WTC11 (cell line): ENCODE data around the gene SLC17A9. TPM values are rescaled to one million over a fixed set of nuclear protein-coding genes. Genes with fewer than 3 reads are reported as not detected.

ENCODE experiments used
- ATAC-seq: fragments of 200-7000 bp; cut with Tn5 transposase; 2 replicates; pipeline ENCODE4 v1.10.0; 2021; ENCODE audit warnings: mild to moderate bottlenecking, moderate library complexity
- CTCF ChIA-PET: fragments of 300-600 bp; sonication (Branson Sonifier 250); formaldehyde crosslinking; loops from one replicate; lab custom pipeline; 2021; ENCODE audit warnings: antibody characterized with exemption; lab: Charles Lee
- POLR2A ChIA-PET: fragments of 350-600 bp; sonication (Branson Sonifier 250); formaldehyde crosslinking; loops from one replicate; lab custom pipeline; 2021; ENCODE audit warnings: antibody characterized with exemption; lab: Charles Lee
- DNase-seq: peaks from one replicate; pipeline ENCODE4 v3.0.0; 2021; ENCODE audit warnings: low spot score
- H3K27ac Mint-ChIP-seq: 2 replicates; pipeline ENCODE4 v1.8.0; 2021; ENCODE audit warnings: mixed read lengths
- H3K27me3 Mint-ChIP-seq: 2 replicates; pipeline ENCODE4 v1.8.0; 2021; ENCODE audit warnings: low read depth, mild to moderate bottlenecking, moderate library complexity, mixed read lengths
- H3K36me3 Mint-ChIP-seq: 2 replicates; pipeline ENCODE4 v1.8.0; 2021; ENCODE audit warnings: mixed read lengths
- H3K4me1 Mint-ChIP-seq: 2 replicates; pipeline ENCODE4 v1.8.0; 2022; ENCODE audit warnings: mixed read lengths
- H3K4me3 Mint-ChIP-seq: 2 replicates; pipeline ENCODE4 v1.8.0; 2021; ENCODE audit warnings: mild to moderate bottlenecking, moderate library complexity, mixed read lengths
- H3K9me3 Mint-ChIP-seq: 2 replicates; pipeline ENCODE4 v1.8.0; 2021; ENCODE audit warnings: mixed read lengths
- CDX4 ChIP-seq: fragments of 250-450 bp; sonication (Bioruptor Pico); IDR thresholded peaks from 2 replicates; pipeline ENCODE4 v1.9.0; 2021; ENCODE audit warnings: moderate library complexity, mild to moderate bottlenecking, inconsistent platforms, borderline replicate concordance
- EMX1 ChIP-seq: fragments of 250-450 bp; sonication (Bioruptor Pico); IDR thresholded peaks from 2 replicates; pipeline ENCODE4 v1.8.0; 2021; ENCODE audit warnings: mild to moderate bottlenecking
- ETV6 ChIP-seq: sonication (generic); formaldehyde crosslinking; IDR thresholded peaks from 2 replicates; pipeline ENCODE4 v1.8.1; 2022; ENCODE audit warnings: mild to moderate bottlenecking, missing genetic modification reagents
- FOXJ3 ChIP-seq: sonication (generic); formaldehyde crosslinking; IDR thresholded peaks from 2 replicates; pipeline ENCODE4 v1.9.0; 2021; ENCODE audit warnings: missing genetic modification reagents, mild to moderate bottlenecking, borderline replicate concordance
- GRHL2 ChIP-seq: fragments of 250-450 bp; sonication (Bioruptor Pico); IDR thresholded peaks from 2 replicates; pipeline ENCODE4 v1.8.0; 2022; ENCODE audit warnings: mild to moderate bottlenecking, moderate library complexity; ENCODE audit not compliant: insufficient replicate concordance, severe bottlenecking
- HMGA2 ChIP-seq: fragments of 250-450 bp; sonication (Bioruptor Pico); IDR thresholded peaks from 2 replicates; pipeline ENCODE4 v1.4.0; 2021; ENCODE audit warnings: mild to moderate bottlenecking, moderate library complexity
- HMGXB4 ChIP-seq: sonication (generic); formaldehyde crosslinking; IDR thresholded peaks from 2 replicates; pipeline ENCODE4 v1.8.1; 2023; ENCODE audit warnings: mild to moderate bottlenecking, moderate library complexity, missing genetic modification reagents
- IRF2 ChIP-seq: sonication (generic); formaldehyde crosslinking; IDR thresholded peaks from 2 replicates; pipeline ENCODE4 v1.8.0; 2022; ENCODE audit warnings: low read depth, missing genetic modification reagents, borderline replicate concordance
- NFE2L1 ChIP-seq: sonication (generic); formaldehyde crosslinking; IDR thresholded peaks from 2 replicates; pipeline ENCODE4 v1.8.1; 2023; ENCODE audit warnings: missing genetic modification reagents
- PRDM15 ChIP-seq: sonication (generic); formaldehyde crosslinking; IDR thresholded peaks from 2 replicates; pipeline ENCODE4 v1.8.0; 2022; ENCODE audit warnings: missing genetic modification reagents
- PREB ChIP-seq: sonication (generic); formaldehyde crosslinking; IDR thresholded peaks from 2 replicates; pipeline ENCODE4 v1.8.1; 2022; ENCODE audit warnings: mild to moderate bottlenecking, missing genetic modification reagents, moderate library complexity, borderline replicate concordance
- SMAD3 ChIP-seq: sonication (generic); formaldehyde crosslinking; IDR thresholded peaks from 2 replicates; pipeline ENCODE4 v1.8.0; 2022; ENCODE audit warnings: missing genetic modification reagents, mild to moderate bottlenecking, borderline replicate concordance
- TCF7 ChIP-seq: sonication (generic); formaldehyde crosslinking; IDR thresholded peaks from 2 replicates; pipeline ENCODE4 v1.8.0; 2022; ENCODE audit warnings: mild to moderate bottlenecking, low read depth, missing genetic modification reagents, moderate library complexity
- ZBTB21 ChIP-seq: sonication (generic); formaldehyde crosslinking; IDR thresholded peaks from 2 replicates; pipeline ENCODE4 v1.8.1; 2023; ENCODE audit warnings: mild to moderate bottlenecking, missing genetic modification reagents, borderline replicate concordance
- ZNF263 ChIP-seq: sonication (generic); formaldehyde crosslinking; IDR thresholded peaks from 2 replicates; pipeline ENCODE4 v1.8.1; 2022; ENCODE audit warnings: low read depth, mild to moderate bottlenecking, moderate library complexity, missing genetic modification reagents
- ZNF425 ChIP-seq: fragments of 250-450 bp; sonication (Bioruptor Pico); conservative IDR thresholded peaks from 2 replicates; pipeline ENCODE4 v1.9.0; 2021; ENCODE audit warnings: mild to moderate bottlenecking
- ZNF512 ChIP-seq: sonication (generic); formaldehyde crosslinking; IDR thresholded peaks from 2 replicates; pipeline ENCODE4 v1.8.1; 2022; ENCODE audit warnings: missing genetic modification reagents, borderline replicate concordance
- ZSCAN18 ChIP-seq: fragments of 250-450 bp; sonication (Bioruptor Pico); IDR thresholded peaks from 2 replicates; pipeline ENCODE4 v2.1.2; 2022; ENCODE audit warnings: mild to moderate bottlenecking, moderate library complexity
- total RNA-seq: library from RNA; stranded (reverse); gene quantifications from 3 replicates; pipeline ENCODE4 v1.2.3, GENCODE V29; 2021

SLC17A9 gene
- total RNA-seq, 1 experiment from 2014 or later, result 41.7 TPM

- no peaks in the 10 kb centered on the region for H3K9me3 Mint-ChIP-seq
- peaks cover 37% of the 10 kb centered on the region for H3K4me1 Mint-ChIP-seq
- no peaks in the 10 kb centered on the region for H3K36me3 Mint-ChIP-seq
- no peak overlapping the region for H3K27ac Mint-ChIP-seq
- POLR2A ChIA-PET, result no interaction called here
- TF ChIP-seq PREB (CRISPR knock-in tag) (no peak), SMAD3 (no peak), IRF2 (no peak), NFE2L1 (CRISPR knock-in tag) (no peak), PRDM15 (CRISPR knock-in tag) (no peak)
- CTCF ChIA-PET, result interaction anchor here (0.8 to 3.2 kb wide), 5 partner anchors 13 to 195 kb away, joined by 3 to 14 read pairs (median 4); partner anchors contain the start of gene BHLHE23
- ATAC-seq (no peak), DNase-seq (no peak)
- peaks cover 35% of the 10 kb centered on the region for H3K27me3 Mint-ChIP-seq
- H3K4me3 Mint-ChIP-seq, result no peak overlapping the region
Measured at GRCh38 chr20:62977613-62978560, 25.4 kb downstream of the SLC17A9 start.

GRCh38 chr20:62978561-62978943 lies 26.0 kb downstream of the SLC17A9 start:
- Mint-ChIP-seq H3K4me3 (no peak overlapping the region), H3K27ac (no peak overlapping the region), H3K36me3 (no peaks in the 10 kb centered on the region), H3K27me3 (peaks cover 28% of the 10 kb centered on the region), H3K4me1 (peaks cover 36% of the 10 kb centered on the region), H3K9me3 (no peaks in the 10 kb centered on the region)
- CTCF ChIA-PET, result interaction anchor here (1.2 to 3.2 kb wide), 7 partner anchors 14 to 103 kb away, joined by 3 to 21 read pairs (median 6); partner anchors contain the start of gene BHLHE23
- DNase-seq (no peak), ATAC-seq (no peak)
- POLR2A ChIA-PET, result no interaction called here
- TF ChIP-seq NFE2L1 (CRISPR knock-in tag) (no peak), TCF7 (CRISPR knock-in tag) (no peak), HMGA2 (CRISPR knock-in tag) (no peak), ZNF425 (CRISPR knock-in tag) (no peak), EMX1 (CRISPR knock-in tag) (no peak), GRHL2 (CRISPR knock-in tag) (no peak), ZNF512 (no peak), FOXJ3 (CRISPR knock-in tag) (no peak), ZNF263 (CRISPR knock-in tag) (no peak), ETV6 (CRISPR knock-in tag) (no peak), HMGXB4 (CRISPR knock-in tag) (no peak), ZSCAN18 (CRISPR knock-in tag) (no peak), ZBTB21 (no peak), CDX4 (CRISPR knock-in tag) (no peak)
